Measurements from ENCODE around the gene CD59. TPM values are rescaled to one million over a fixed set of nuclear protein-coding genes. Genes with fewer than 3 reads are reported as not detected.

CD59 gene
- total RNA-seq, result 79.6 TPM

- DNase-seq, result peak; percentile 71
Observed at GRCh38 chr11:33736148-33736812, at the start of gene CD59. CD59 (minus strand) TSS chr11:33736423; CDS start chr11:33722445, 13,978 bp downstream.

GRCh38 chr11:33785609-33786008 lies 49.4 kb upstream of the CD59 start:
- no peak for DNase-seq

- peak; percentile 39 for DNase-seq
Observed at GRCh38 chr11:33779849-33780528, 43.8 kb upstream of the CD59 start.

- DNase-seq, result peak; percentile 76
Observed at GRCh38 chr11:33778675-33779074, 42.5 kb upstream of the CD59 start.

GRCh38 chr11:33777906-33778305 lies 41.7 kb upstream of the CD59 start:
- DNase-seq, result no peak

- no peak for DNase-seq
Observed at GRCh38 chr11:33775832-33776470, 39.7 kb upstream of the CD59 start.

- no peak for DNase-seq
Observed at GRCh38 chr11:33775467-33775807, 39.2 kb upstream of the CD59 start.

- no peak for DNase-seq
Observed at GRCh38 chr11:33774736-33775466, 38.7 kb upstream of the CD59 start.

GRCh38 chr11:33773987-33774735 lies 37.9 kb upstream of the CD59 start, which contains the start of gene FBXO3:
FBXO3 (minus strand) TSS chr11:33774520; CDS start chr11:33774497, 23 bp downstream.
- DNase-seq, result peak; percentile 72

GRCh38 chr11:33773404-33773986 lies 37.3 kb upstream of the CD59 start:
- no peak for DNase-seq

- DNase-seq, result no peak
Observed at GRCh38 chr11:33772870-33773269, 36.6 kb upstream of the CD59 start.

GRCh38 chr11:33772300-33772699 lies 36.1 kb upstream of the CD59 start:
- no peak for DNase-seq

GRCh38 chr11:33770236-33770635 lies 34.0 kb upstream of the CD59 start:
- no peak for DNase-seq

GRCh38 chr11:33769542-33769941 lies 33.3 kb upstream of the CD59 start:
- no peak for DNase-seq

- DNase-seq, result no peak
Observed at GRCh38 chr11:33767624-33768023, 31.4 kb upstream of the CD59 start.

- DNase-seq, result no peak
Observed at GRCh38 chr11:33766085-33766484, 29.9 kb upstream of the CD59 start.

- DNase-seq, result no peak
Observed at GRCh38 chr11:33761471-33761870, 25.2 kb upstream of the CD59 start.

- DNase-seq, result no peak
Observed at GRCh38 chr11:33753304-33753967, 17.2 kb upstream of the CD59 start.

GRCh38 chr11:33751878-33752277 lies 15.7 kb upstream of the CD59 start:
- no peak for DNase-seq

- DNase-seq, result peak; percentile 7
Observed at GRCh38 chr11:33747979-33748378, 11.8 kb upstream of the CD59 start.

GRCh38 chr11:33743291-33743690 lies 7.1 kb upstream of the CD59 start:
- DNase-seq, result no peak
